Astrocyte (in vitro differentiated cells and primary cell): ENCODE data around the gene TRPM3. TPM values are rescaled to one million over a fixed set of nuclear protein-coding genes. Genes with fewer than 3 reads are reported as not detected.

Experiments
- microRNA-seq: library from miRNA; unstranded; fragments of <30 nt; microRNA quantifications from one replicate; pipeline ENCODE4 v1.2.0, GENCODE V29; 2020
- total RNA-seq: library from RNA; stranded (reverse); gene quantifications from 2 replicates; pipeline ENCODE4 v1.2.1, GENCODE V29; 2021

The TRPM3 gene
- total RNA-seq, 1 donor from 2014 or later: 0.14 TPM

Small RNAs within 50 kb of the gene (microRNA-seq; reads per million reads assigned to microRNA genes)
- gene MIR204: 43.5 reads per million, percentile 56 among the genes with 10 or more reads in this experiment
